Calu3 (cell line): ENCODE results near the gene SLC11A2. TPM values are rescaled to one million over a fixed set of nuclear protein-coding genes. Genes with fewer than 3 reads are reported as not detected.
A peak's percentile ranks its signal among the peaks of the same experiment; 100 is the strongest.

Experiments
- BruUV-seq: library from RNA; stranded (reverse); fragments of 400-500 nt; replicated peaks from 2 replicates; lab custom pipeline; 2021; lab: Mats Ljungman, UMichigan
- CTCF ChIA-PET: fragments of 300-600 bp; sonication (Branson Sonifier 250); formaldehyde crosslinking; loops from one replicate; lab custom pipeline; 2022; ENCODE audit warnings: antibody characterized with exemption; lab: Charles Lee
- DNase-seq: peaks from one replicate; pipeline ENCODE4 v3.0.0; 2022
- H3K27ac Mint-ChIP-seq: one replicate; pipeline ENCODE4 v1.8.0; 2022; ENCODE audit warnings: mixed read lengths; ENCODE audit not compliant: unreplicated experiment
- H3K27me3 Mint-ChIP-seq: one replicate; pipeline ENCODE4 v1.8.0; 2022; ENCODE audit warnings: mixed read lengths; ENCODE audit not compliant: unreplicated experiment
- H3K36me3 Mint-ChIP-seq: one replicate; pipeline ENCODE4 v1.8.0; 2022; ENCODE audit warnings: mild to moderate bottlenecking, moderate library complexity, mixed read lengths; ENCODE audit not compliant: insufficient read depth, unreplicated experiment
- H3K4me1 Mint-ChIP-seq: one replicate; pipeline ENCODE4 v1.8.0; 2022; ENCODE audit warnings: mild to moderate bottlenecking, low read depth, mixed read lengths; ENCODE audit not compliant: unreplicated experiment
- H3K4me3 Mint-ChIP-seq: one replicate; pipeline ENCODE4 v1.8.0; 2022; ENCODE audit warnings: mild to moderate bottlenecking, low read depth, moderate library complexity, mixed read lengths; ENCODE audit not compliant: unreplicated experiment
- H3K9me3 Mint-ChIP-seq: one replicate; pipeline ENCODE4 v1.8.0; 2022; ENCODE audit warnings: low read depth, mixed read lengths; ENCODE audit not compliant: unreplicated experiment
- CTCF ChIP-seq: fragments of 200-600 bp; IDR thresholded peaks from one replicate; pipeline ENCODE4 v1.8.0; 2022; ENCODE audit warnings: antibody characterized with exemption; ENCODE audit not compliant: unreplicated experiment
- intact Hi-C: fragments of 100-400 bp; cut with micrococcal nuclease; formaldehyde crosslinking; loops from one replicate; pipeline ENCODE4 v1.10.0; 2022; ENCODE audit not compliant: unreplicated experiment
- total RNA-seq: library from RNA; stranded (reverse); gene quantifications from 2 replicates; pipeline ENCODE4 v1.2.3, GENCODE V29; 2022

The SLC11A2 gene
- total RNA-seq, 1 experiment from 2014 or later, result 51.3 TPM

- CTCF ChIA-PET, result interaction anchor here (1.5 to 1.7 kb wide), 3 partner anchors 36 to 223 kb away, joined by 5 to 12 read pairs (median 10); no protein-coding TSS in a partner anchor
- Mint-ChIP-seq H3K27me3 (no peaks in the 10 kb centered on the region), H3K4me1 (no peaks in the 10 kb centered on the region), H3K36me3 (peaks cover 9% of the 10 kb centered on the region), H3K27ac (no peak overlapping the region), H3K9me3 (no peaks in the 10 kb centered on the region), H3K4me3 (no peak overlapping the region)
- no peak for TF ChIP-seq CTCF
- BruUV-seq, result no TSS peak
- intact Hi-C loops, result no loop called here
- no peak for DNase-seq
Observed at GRCh38 chr12:50988051-50988450, 38.1 kb downstream of the SLC11A2 start.

GRCh38 chr12:50986966-50987737, 39.0 kb downstream of the SLC11A2 start:
- intact Hi-C loops, result loop anchor here (2.0 kb wide), 1 partner anchor 162 kb away; no protein-coding TSS in a partner anchor
- H3K27ac Mint-ChIP-seq, result no peak overlapping the region
- no peak overlapping the region for H3K4me3 Mint-ChIP-seq
- peaks cover 1% of the 10 kb centered on the region for H3K36me3 Mint-ChIP-seq
- CTCF ChIA-PET, result interaction anchor here (1.3 to 1.7 kb wide), 4 partner anchors 37 to 222 kb away, joined by 5 to 22 read pairs (median 11); no protein-coding TSS in a partner anchor
- DNase-seq, result peak; percentile 27
- no peaks in the 10 kb centered on the region for H3K27me3 Mint-ChIP-seq
- no peaks in the 10 kb centered on the region for H3K4me1 Mint-ChIP-seq
- TF ChIP-seq CTCF, result peak; percentile 15
- H3K9me3 Mint-ChIP-seq, result no peaks in the 10 kb centered on the region
- no TSS peak for BruUV-seq

- no peak for TF ChIP-seq CTCF
- Mint-ChIP-seq H3K36me3 (no peaks in the 10 kb centered on the region), H3K9me3 (no peaks in the 10 kb centered on the region), H3K4me3 (no peak overlapping the region), H3K27me3 (no peaks in the 10 kb centered on the region), H3K27ac (no peak overlapping the region), H3K4me1 (no peaks in the 10 kb centered on the region)
- BruUV-seq, result no TSS peak
- no peak for DNase-seq
- CTCF ChIA-PET, result interaction anchor here (0.5 to 1.1 kb wide), 3 partner anchors 27 to 1327 kb away, joined by 6 to 12 read pairs (median 7); no protein-coding TSS in a partner anchor
- intact Hi-C loops, result no loop called here
Observed at GRCh38 chr12:50985322-50985721, 40.9 kb downstream of the SLC11A2 start.

GRCh38 chr12:50984586-50985298, 41.4 kb downstream of the SLC11A2 start:
- H3K9me3 Mint-ChIP-seq, result no peaks in the 10 kb centered on the region
- DNase-seq, result no peak
- no TSS peak for BruUV-seq

More at GRCh38 chr12:50984586-50985298, 41.4 kb downstream of the SLC11A2 start:
- no peak for TF ChIP-seq CTCF
- H3K4me3 Mint-ChIP-seq, result no peak overlapping the region
- no peaks in the 10 kb centered on the region for H3K27me3 Mint-ChIP-seq
- H3K36me3 Mint-ChIP-seq, result no peaks in the 10 kb centered on the region
- no peak overlapping the region for H3K27ac Mint-ChIP-seq
- intact Hi-C loops, result no loop called here
- CTCF ChIA-PET, result interaction anchor here (0.6 to 1.1 kb wide), 2 partner anchors 27 to 159 kb away, joined by 6 to 7 read pairs; no protein-coding TSS in a partner anchor
- H3K4me1 Mint-ChIP-seq, result no peaks in the 10 kb centered on the region
